ENCODE results near the gene KAT6B. TPM values are rescaled to one million over a fixed set of nuclear protein-coding genes. Genes with fewer than 3 reads are reported as not detected.

The KAT6B gene
- total RNA-seq, 4 donors from 2014 or later, result 12.0 to 37.7 (median 21.6) TPM

GRCh38 chr10:74992068-74992467, 165.7 kb downstream of the KAT6B start:
- intact Hi-C loops (cut with DNase I; ENCODE audit: low total_unique reads), result no loop called here
- peaks cover 0 to 31% of the 10 kb centered on the region in 2 donors for H3K36me3 ChIP-seq
- ATAC-seq (no peak), DNase-seq (no peak)
- TF ChIP-seq POLR2A (IDR thresholded peaks at IDR 0.05) (no peak), CTCF (IDR thresholded peaks at IDR 0.05 in 4 of 5, conservative IDR thresholded peaks at IDR 0.05 in 1 of 5) (no peak)
- H3K27me3 ChIP-seq, result no peaks in the 10 kb centered on the region
- in situ Hi-C loops (cut with MboI; ENCODE audit: low sequenced_read_pairs in 4 of 4), result no loop called here
- no peak overlapping the region for H3K27ac ChIP-seq
- H3K9me3 ChIP-seq, result no peaks in the 10 kb centered on the region
- peaks cover 21 to 25% of the 10 kb centered on the region in 2 donors for H3K4me1 ChIP-seq
- no peak overlapping the region for H3K4me3 ChIP-seq

GRCh38 chr10:74993649-74994048, 167.2 kb downstream of the KAT6B start:
- no peak overlapping the region for H3K4me3 ChIP-seq
- H3K27me3 ChIP-seq, result no peaks in the 10 kb centered on the region
- TF ChIP-seq POLR2A (IDR thresholded peaks at IDR 0.05) (no peak), CTCF (IDR thresholded peaks at IDR 0.05 in 4 of 5, conservative IDR thresholded peaks at IDR 0.05 in 1 of 5) (no peak)
- peaks cover 0 to 36% of the 10 kb centered on the region in 2 donors for H3K36me3 ChIP-seq
- ATAC-seq (no peak), DNase-seq (no peak)
- in situ Hi-C loops (cut with MboI; ENCODE audit: low sequenced_read_pairs in 4 of 4) (no loop called here), intact Hi-C loops (cut with DNase I; ENCODE audit: low total_unique reads) (no loop called here)
- H3K4me1 ChIP-seq, result peaks cover 6 to 10% of the 10 kb centered on the region in 2 donors
- no peak overlapping the region for H3K27ac ChIP-seq
- no peaks in the 10 kb centered on the region for H3K9me3 ChIP-seq

DNA sequence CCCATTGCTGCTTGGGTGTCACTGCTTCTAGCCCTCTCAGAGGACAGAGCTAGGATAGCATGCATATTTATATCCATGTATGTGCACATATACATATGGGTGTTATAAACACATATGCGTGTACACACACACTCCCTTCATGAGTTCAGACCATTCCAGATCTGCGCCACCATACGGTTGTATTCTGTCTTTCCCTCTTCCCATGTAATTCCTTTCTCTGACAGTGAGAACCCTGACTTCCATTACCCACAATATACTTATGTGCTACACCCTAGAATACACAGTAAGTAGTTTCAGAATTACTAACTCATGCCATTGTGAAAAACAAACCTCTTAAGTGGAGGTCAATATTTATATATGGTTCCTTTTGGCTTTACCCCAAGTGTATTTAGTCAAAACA, 168.5 kb downstream of the KAT6B start:
- TF ChIP-seq POLR2A (IDR thresholded peaks at IDR 0.05) (no peak), CTCF (IDR thresholded peaks at IDR 0.05 in 4 of 5, conservative IDR thresholded peaks at IDR 0.05 in 1 of 5) (no peak)
- ATAC-seq (no peak), DNase-seq (no peak)
- no peak overlapping the region for H3K4me3 ChIP-seq
- in situ Hi-C loops (cut with MboI; ENCODE audit: low sequenced_read_pairs in 4 of 4) (no loop called here), intact Hi-C loops (cut with DNase I; ENCODE audit: low total_unique reads) (no loop called here)
- peaks cover 0 to 37% of the 10 kb centered on the region in 2 donors for H3K36me3 ChIP-seq
- H3K27me3 ChIP-seq, result no peaks in the 10 kb centered on the region
- peaks cover 0 to under 1% of the 10 kb centered on the region in 2 donors for H3K4me1 ChIP-seq
- no peak overlapping the region for H3K27ac ChIP-seq
- no peaks in the 10 kb centered on the region for H3K9me3 ChIP-seq

GRCh38 chr10:74995806-74996205, 169.4 kb downstream of the KAT6B start:
- Histone ChIP-seq H3K4me3 (no peak overlapping the region), H3K36me3 (peaks cover 0 to 37% of the 10 kb centered on the region in 2 donors), H3K4me1 (peaks cover 8 to 9% of the 10 kb centered on the region in 2 donors), H3K27ac (no peak overlapping the region), H3K9me3 (no peaks in the 10 kb centered on the region), H3K27me3 (no peaks in the 10 kb centered on the region)
- in situ Hi-C loops (cut with MboI; ENCODE audit: low sequenced_read_pairs in 4 of 4), result no loop called here
- TF ChIP-seq CTCF (IDR thresholded peaks at IDR 0.05 in 4 of 5, conservative IDR thresholded peaks at IDR 0.05 in 1 of 5) (no peak), POLR2A (IDR thresholded peaks at IDR 0.05) (no peak)
- intact Hi-C loops (cut with DNase I; ENCODE audit: low total_unique reads), result no loop called here
- ATAC-seq (no peak), DNase-seq (no peak)

GRCh38 chr10:74997163-74997562, 170.8 kb downstream of the KAT6B start:
- in situ Hi-C loops (cut with MboI; ENCODE audit: low sequenced_read_pairs in 4 of 4), result no loop called here
- Histone ChIP-seq H3K27me3 (no peaks in the 10 kb centered on the region), H3K9me3 (no peaks in the 10 kb centered on the region), H3K4me1 (peaks cover 14 to 15% of the 10 kb centered on the region in 2 donors), H3K4me3 (no peak overlapping the region), H3K27ac (no peak overlapping the region), H3K36me3 (peaks cover 0 to 37% of the 10 kb centered on the region in 2 donors)
- intact Hi-C loops (cut with DNase I; ENCODE audit: low total_unique reads), result no loop called here
- DNase-seq, result no peak
- ATAC-seq, result no peak
- TF ChIP-seq CTCF (IDR thresholded peaks at IDR 0.05 in 4 of 5, conservative IDR thresholded peaks at IDR 0.05 in 1 of 5) (no peak), POLR2A (IDR thresholded peaks at IDR 0.05) (no peak)
